ENCODE data around the gene PDZD2.

PDZD2 gene

DNA sequence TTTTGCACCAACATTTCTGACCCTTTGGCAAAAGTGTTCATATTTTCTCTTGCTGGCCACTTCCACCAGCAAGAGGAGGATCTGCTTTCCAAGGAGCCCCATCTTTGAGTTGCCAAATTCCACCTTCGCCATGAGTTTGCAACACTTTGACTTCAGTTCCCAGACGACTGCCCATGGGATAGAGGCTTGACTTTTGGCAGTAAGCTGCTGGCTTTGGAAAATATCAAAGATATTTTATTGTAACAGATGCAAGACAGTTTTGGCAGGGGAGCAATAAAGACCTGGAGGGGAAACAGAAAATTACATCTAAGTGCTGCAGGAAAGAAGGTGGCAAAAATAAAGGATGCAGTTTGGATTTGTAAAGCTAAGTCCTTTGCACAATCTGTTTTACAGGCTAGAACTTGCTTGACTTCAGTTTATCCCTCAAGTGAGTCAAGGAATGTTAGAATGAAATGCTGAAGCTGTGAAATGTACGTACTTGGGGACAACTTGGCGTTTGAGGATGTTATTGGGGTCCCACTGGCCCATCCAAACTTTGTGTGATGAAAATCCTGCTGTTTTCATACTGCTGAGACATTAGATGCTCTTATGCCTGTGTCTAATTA is 302.3 kb downstream of the PDZD2 start:
- DNase-seq (ENCODE audit: low spot score): no peak
- TF ChIP-seq, protein P1, sequence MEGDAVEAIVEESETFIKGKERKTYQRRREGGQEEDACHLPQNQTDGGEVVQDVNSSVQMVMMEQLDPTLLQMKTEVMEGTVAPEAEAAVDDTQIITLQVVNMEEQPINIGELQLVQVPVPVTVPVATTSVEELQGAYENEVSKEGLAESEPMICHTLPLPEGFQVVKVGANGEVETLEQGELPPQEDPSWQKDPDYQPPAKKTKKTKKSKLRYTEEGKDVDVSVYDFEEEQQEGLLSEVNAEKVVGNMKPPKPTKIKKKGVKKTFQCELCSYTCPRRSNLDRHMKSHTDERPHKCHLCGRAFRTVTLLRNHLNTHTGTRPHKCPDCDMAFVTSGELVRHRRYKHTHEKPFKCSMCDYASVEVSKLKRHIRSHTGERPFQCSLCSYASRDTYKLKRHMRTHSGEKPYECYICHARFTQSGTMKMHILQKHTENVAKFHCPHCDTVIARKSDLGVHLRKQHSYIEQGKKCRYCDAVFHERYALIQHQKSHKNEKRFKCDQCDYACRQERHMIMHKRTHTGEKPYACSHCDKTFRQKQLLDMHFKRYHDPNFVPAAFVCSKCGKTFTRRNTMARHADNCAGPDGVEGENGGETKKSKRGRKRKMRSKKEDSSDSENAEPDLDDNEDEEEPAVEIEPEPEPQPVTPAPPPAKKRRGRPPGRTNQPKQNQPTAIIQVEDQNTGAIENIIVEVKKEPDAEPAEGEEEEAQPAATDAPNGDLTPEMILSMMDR (IDR thresholded peaks at IDR 0.05): no peak
- H3K27ac ChIP-seq: no peak overlapping the region
- no peak overlapping the region for H3K4me3 ChIP-seq

DNA sequence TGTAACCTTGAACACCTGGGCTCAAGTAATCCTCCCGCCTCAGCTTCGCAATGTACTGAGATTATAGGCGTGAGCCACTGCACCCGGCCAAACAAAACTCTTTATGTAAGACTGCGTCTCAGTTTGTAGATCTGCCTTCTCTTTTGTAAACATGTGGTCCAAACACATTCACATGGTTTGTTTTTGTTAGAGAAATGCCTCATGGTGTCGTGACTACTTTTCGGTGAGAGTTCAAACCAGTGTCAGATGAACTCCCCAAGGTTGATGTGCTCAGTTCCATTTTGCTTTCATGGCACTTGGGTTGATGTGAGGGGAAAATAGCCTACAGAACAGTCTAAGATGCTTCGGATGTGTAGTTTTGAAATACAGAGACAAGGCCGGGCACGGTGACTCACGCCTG is 303.6 kb downstream of the PDZD2 start:
- no peak for DNase-seq (ENCODE audit: low spot score)
- no peak overlapping the region for H3K27ac ChIP-seq
- TF ChIP-seq, protein P1 (IDR thresholded peaks at IDR 0.05): no peak
- H3K4me3 ChIP-seq: no peak overlapping the region

DNA sequence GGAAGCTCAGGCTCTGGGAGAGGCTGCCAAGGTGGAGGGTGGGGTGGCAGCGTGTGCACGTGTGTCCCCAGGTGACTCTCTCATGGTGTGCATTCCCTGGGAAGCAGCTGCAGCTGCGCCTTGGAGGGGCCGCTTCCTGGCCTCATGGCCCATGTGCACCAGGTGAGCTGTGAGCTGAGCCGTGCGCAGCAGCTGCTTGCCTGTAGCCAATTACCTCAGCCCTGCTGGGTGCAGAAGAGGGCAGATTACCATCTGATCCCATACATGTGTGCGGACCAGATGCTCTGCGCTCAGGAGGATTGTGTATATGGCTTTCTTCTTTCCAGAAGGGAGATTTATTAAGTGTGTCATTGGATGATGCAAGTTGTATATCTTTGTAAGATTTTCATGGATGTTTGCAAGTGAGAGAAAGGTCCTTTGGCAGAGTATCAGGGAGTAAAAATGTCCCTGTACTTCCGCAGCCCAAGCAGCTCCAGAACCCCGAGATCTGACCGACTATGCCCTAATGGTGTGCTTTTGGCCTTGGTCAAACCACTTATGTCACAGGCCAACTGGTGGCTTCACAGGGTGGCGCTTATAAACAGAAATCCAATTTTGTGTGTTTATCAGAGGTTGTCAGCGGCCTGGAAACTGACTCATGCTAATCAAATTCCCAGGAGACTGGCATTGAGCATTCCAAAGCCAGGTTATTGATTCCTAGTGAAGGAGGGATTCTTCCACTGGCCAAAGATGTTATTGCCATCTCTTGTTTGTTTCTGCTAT is 305.9 kb downstream of the PDZD2 start:
- DNase-seq (ENCODE audit: low spot score): no peak
- Histone ChIP-seq H3K4me3 (no peak overlapping the region), H3K27ac (no peak overlapping the region)
- TF ChIP-seq, protein P1 (IDR thresholded peaks at IDR 0.05): no peak

DNA sequence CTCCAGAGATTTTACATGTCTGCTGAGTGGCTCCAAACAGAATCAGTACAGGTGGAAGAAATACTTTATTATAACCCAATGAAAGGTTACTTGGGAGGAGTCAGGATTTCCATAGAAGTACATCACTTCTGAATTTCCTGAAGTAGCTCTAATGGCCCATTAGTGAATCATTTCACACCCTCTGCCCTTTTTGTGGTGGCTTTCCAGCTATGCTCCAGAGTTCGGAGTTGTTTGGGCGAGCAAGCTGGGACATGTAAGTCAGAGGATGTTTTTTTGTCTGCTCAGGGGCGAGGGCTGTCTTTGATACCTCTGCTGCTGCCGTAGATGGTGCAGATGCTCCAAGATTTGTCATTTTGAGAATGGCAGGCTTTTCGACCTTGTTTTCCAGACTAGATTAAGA is 309.1 kb downstream of the PDZD2 start:
- Histone ChIP-seq H3K4me3 (no peak overlapping the region), H3K27ac (no peak overlapping the region)
- TF ChIP-seq, protein P1 (IDR thresholded peaks at IDR 0.05): no peak
- DNase-seq (ENCODE audit: low spot score): no peak

DNA sequence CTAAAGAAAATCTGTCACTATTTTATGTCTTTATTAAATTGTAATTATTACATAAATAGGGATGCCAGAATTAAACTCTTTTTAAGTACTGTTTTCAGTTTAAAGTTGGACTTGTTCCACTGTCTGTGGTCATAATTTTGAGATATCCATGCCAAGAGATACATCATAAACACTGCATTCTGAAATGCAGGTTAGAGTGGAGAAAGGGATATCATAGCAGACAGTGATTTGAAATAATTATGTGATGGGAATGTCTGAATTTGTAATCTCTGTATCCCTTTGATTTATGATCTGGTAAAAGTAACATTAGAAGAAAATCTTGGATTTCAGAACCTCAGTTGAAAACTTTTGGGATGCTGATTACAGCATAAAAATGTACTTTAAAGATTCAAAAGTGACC is 313.1 kb downstream of the PDZD2 start:
- no peak overlapping the region for H3K4me3 ChIP-seq
- TF ChIP-seq, protein P1 (IDR thresholded peaks at IDR 0.05): no peak
- no peak overlapping the region for H3K27ac ChIP-seq
- no peak for DNase-seq (ENCODE audit: low spot score)

DNA sequence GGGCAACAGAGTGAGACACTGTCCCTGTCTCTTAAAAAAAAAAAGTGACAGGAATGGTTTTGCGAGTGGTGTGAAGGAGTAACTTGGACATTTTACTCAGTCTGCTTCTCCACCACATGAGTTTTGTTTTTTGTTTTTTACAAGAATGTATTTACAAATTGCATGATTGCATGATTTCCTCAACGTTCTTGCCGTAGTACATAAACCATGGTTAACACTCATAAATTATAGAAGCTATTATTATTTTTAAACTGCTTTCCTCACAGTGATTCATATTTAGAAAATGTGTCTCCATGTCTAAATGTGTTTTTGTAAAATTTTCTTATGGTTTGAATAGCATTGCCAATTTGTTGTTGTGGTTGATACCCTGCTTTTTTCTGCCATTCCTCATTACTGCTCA is 315.2 kb downstream of the PDZD2 start:
- TF ChIP-seq, protein P1 (IDR thresholded peaks at IDR 0.05): no peak
- Histone ChIP-seq H3K4me3 (no peak overlapping the region), H3K27ac (no peak overlapping the region)
- DNase-seq (ENCODE audit: low spot score): no peak

DNA sequence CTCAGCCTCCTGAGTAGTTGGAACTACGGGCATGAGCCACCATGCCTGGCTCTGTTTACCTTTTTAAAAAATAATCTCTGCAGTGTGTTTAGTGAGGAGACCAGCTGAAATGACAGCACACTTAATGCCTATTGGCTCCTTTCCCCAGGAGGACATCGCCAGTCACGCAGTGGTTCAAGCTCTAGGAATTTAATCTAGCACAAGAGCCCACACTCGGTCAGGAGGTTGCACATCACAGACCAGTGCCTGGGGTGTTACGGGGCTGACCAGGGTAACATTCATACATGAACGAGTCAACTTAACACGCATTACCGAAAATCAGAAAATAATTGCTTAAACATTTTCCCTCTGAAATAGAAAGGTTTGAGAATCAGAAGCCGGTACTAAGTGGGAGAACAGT is 318.2 kb downstream of the PDZD2 start:
- H3K27ac ChIP-seq: no peak overlapping the region
- no peak overlapping the region for H3K4me3 ChIP-seq
- TF ChIP-seq, protein P1 (IDR thresholded peaks at IDR 0.05): no peak

More for the DNA sequence above, 318.2 kb downstream of the PDZD2 start:
- DNase-seq (ENCODE audit: low spot score): no peak
